Prostate gland (tissue), 2 donors: ENCODE results near the gene LRP2. TPM values are rescaled to one million over a fixed set of nuclear protein-coding genes. Genes with fewer than 3 reads are reported as not detected.

ENCODE experiments used
- DNase-seq: peaks from one replicate; pipeline ENCODE4 v3.0.0-alpha.2; 2019; ENCODE audit warnings: low spot score
- H3K27ac ChIP-seq, 2 donors: fragments of 200-600 bp; sonication (generic); 2 replicates each; pipeline ENCODE4 v1.5.1; 2017 to 2019
- H3K27me3 ChIP-seq: fragments of 200-600 bp; sonication (generic); replicated peaks from 2 replicates; pipeline ENCODE4 v1.5.1; 2019; ENCODE audit not compliant: insufficient read depth
- H3K36me3 ChIP-seq, 2 donors: fragments of 200-600 bp; sonication (generic); 1 replicate in 1 of 2; 2 replicates in 1 of 2; pipeline versions ENCODE4 v1.5.1 to v1.8.1; 2017 to 2019
- H3K4me1 ChIP-seq: fragments of 200-600 bp; sonication (generic); replicated peaks from 2 replicates; pipeline ENCODE4 v1.5.1; 2019
- H3K4me3 ChIP-seq, 2 donors: fragments of 200-600 bp; sonication (generic); 2 replicates each; pipeline ENCODE4 v1.5.1; 2017 to 2019
- H3K9me3 ChIP-seq: fragments of 200-600 bp; sonication (generic); 2 replicates; pipeline ENCODE4 v1.5.1; 2017
- CTCF ChIP-seq, 4 experiments: fragments of 200-600 bp in 2 of 4; fragments of 450-650 bp in 2 of 4; sonication (generic) in 2 of 4; IDR thresholded peaks; 1 replicate in 3 of 4; 2 replicates in 1 of 4; pipeline ENCODE4 v1.5.1; 2016 to 2019; ENCODE audit warnings: antibody characterized with exemption in 4 of 4, mild to moderate bottlenecking in 2 of 4, moderate library complexity in 2 of 4
- POLR2A ChIP-seq: fragments of 450-650 bp; IDR thresholded peaks from one replicate; pipeline ENCODE4 v1.6.1; 2016; ENCODE audit warnings: antibody characterized with exemption, mild to moderate bottlenecking
- POLR2AphosphoS5 ChIP-seq: sonication (generic); formaldehyde crosslinking; IDR thresholded peaks from one replicate; pipeline ENCODE4 v1.6.1; 2017; ENCODE audit warnings: antibody characterized with exemption
- WGBS: methylation state at CpG from one replicate; pipeline ENCODE4 v1.1.5; 2018; 5-methylcytosine and 5-hydroxymethylcytosine counted together
- intact Hi-C: fragments of 100-400 bp; cut with DNase I; formaldehyde crosslinking; loops from one replicate; pipeline ENCODE4 v1.14.2; 2022
- total RNA-seq, 2 donors: library from RNA; depleted of rRNA; stranded (reverse); fragments of >200 nt; gene quantifications; one replicate each; pipeline ENCODE4 v1.1.0, GENCODE V29; 2016

The LRP2 gene
- total RNA-seq, 2 donors from 2014 or later = 1.6 to 9.5 TPM

- Histone ChIP-seq H3K4me1 (no peaks in the 10 kb centered on the region), H3K36me3 (no peaks in the 10 kb centered on the region), H3K27me3 (no peaks in the 10 kb centered on the region), H3K4me3 (no peak overlapping the region), H3K9me3 (no peaks in the 10 kb centered on the region), H3K27ac (no peak overlapping the region)
- TF ChIP-seq CTCF (IDR thresholded peaks at IDR 0.05) (no peak), POLR2A (no peak), POLR2AphosphoS5 (no peak)
- intact Hi-C loops = no loop called here
- WGBS = 91% methylated on average over 2 of the region's 2 CpGs
- no peak for DNase-seq
Observed at GRCh38 chr2:169106134-169106533, 256.2 kb downstream of the LRP2 start.

GRCh38 chr2:169105476-169105875 lies 256.9 kb downstream of the LRP2 start:
- 82% methylated on average over 1 of the region's 1 CpG for WGBS
- no peak for DNase-seq
- intact Hi-C loops = no loop called here
- Histone ChIP-seq H3K27me3 (no peaks in the 10 kb centered on the region), H3K27ac (no peak overlapping the region), H3K4me3 (no peak overlapping the region), H3K36me3 (no peaks in the 10 kb centered on the region), H3K9me3 (no peaks in the 10 kb centered on the region), H3K4me1 (no peaks in the 10 kb centered on the region)
- TF ChIP-seq POLR2AphosphoS5 (no peak), POLR2A (no peak), CTCF (IDR thresholded peaks at IDR 0.05) (no peak)

DNA sequence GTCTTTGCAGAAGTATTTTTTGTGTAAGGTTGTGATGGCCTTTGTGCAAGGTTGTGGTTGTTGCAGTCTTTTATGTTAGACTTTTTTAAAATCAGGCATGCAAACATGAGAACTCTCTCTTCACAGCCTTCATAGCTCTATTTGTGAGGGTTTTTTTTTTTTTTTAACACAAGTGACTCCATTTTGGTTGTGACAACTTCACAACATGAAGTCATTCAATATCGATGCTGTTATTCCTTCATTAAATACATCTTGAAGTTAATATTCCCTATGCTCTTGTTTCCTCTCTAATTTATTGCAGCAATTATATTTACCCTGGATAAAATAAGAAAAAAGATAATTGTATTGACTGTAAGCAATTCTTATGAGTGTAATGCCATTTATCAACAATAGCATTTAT lies 257.5 kb downstream of the LRP2 start:
- no peak overlapping the region for H3K27ac ChIP-seq
- TF ChIP-seq POLR2AphosphoS5 = no peak
- no peak for TF ChIP-seq CTCF (IDR thresholded peaks at IDR 0.05)
- TF ChIP-seq POLR2A = no peak
- no peaks in the 10 kb centered on the region for H3K9me3 ChIP-seq
- WGBS = 89% methylated on average over 1 of the region's 1 CpG
- no peak for DNase-seq
- no peaks in the 10 kb centered on the region for H3K36me3 ChIP-seq
- no peaks in the 10 kb centered on the region for H3K27me3 ChIP-seq
- intact Hi-C loops = no loop called here
- H3K4me1 ChIP-seq = no peaks in the 10 kb centered on the region
- no peak overlapping the region for H3K4me3 ChIP-seq

DNA sequence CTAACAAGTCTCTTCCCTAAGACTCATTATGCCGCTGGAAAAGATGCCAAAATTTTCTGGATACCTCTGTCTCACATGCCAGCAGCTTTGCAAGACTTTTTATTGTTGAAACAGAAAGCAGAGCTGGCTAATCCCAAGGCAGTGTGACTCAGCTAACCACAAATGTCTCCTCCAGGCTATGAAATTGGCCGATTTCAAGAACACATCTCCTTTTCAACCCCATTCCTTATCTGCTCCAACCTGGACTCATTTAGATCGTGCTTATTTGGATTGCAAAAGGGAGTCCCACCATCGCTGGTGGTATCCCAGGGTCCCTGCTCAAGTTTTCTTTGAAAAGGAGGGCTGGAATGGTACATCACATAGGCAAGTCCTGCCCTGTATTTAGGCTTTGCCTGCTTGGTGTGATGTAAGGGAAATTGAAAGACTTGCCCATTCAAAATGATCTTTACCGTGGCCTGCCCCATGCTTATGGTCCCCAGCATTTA lies 266.7 kb downstream of the LRP2 start:
- H3K27me3 ChIP-seq = no peaks in the 10 kb centered on the region
- H3K36me3 ChIP-seq = no peaks in the 10 kb centered on the region
- intact Hi-C loops = no loop called here
- H3K4me1 ChIP-seq = no peaks in the 10 kb centered on the region
- H3K9me3 ChIP-seq = no peaks in the 10 kb centered on the region
- H3K27ac ChIP-seq = no peak overlapping the region
- DNase-seq = peak; percentile 72
- no peak overlapping the region for H3K4me3 ChIP-seq
- 38% methylated on average over 5 of the region's 5 CpGs for WGBS
- no peak for TF ChIP-seq CTCF (IDR thresholded peaks at IDR 0.05)
- no peak for TF ChIP-seq POLR2A
- TF ChIP-seq POLR2AphosphoS5 = peak; percentile 76

DNA sequence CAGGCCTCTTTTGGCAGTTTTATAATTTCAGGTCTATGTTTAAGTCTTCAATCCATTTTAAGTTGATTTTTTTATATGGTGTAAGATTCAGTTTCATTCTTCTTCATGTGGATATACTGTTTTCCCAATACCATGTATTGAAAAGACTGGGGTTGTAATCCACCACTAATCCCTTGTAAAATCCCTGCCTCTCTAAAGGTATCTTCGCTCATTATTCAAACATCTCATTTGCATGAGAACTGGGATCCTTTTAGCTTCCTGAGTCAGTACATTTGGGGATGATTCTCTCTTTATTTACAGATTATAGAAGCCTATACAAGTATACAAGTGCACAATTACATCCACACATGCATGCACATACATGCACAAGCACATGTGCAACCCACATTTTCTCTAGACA lies 267.7 kb downstream of the LRP2 start:
- intact Hi-C loops = no loop called here
- Histone ChIP-seq H3K9me3 (no peaks in the 10 kb centered on the region), H3K27ac (no peak overlapping the region), H3K4me1 (no peaks in the 10 kb centered on the region), H3K36me3 (no peaks in the 10 kb centered on the region), H3K4me3 (no peak overlapping the region), H3K27me3 (no peaks in the 10 kb centered on the region)
- 96% methylated on average over 1 of the region's 1 CpG for WGBS
- no peak for DNase-seq
- TF ChIP-seq CTCF (IDR thresholded peaks at IDR 0.05) (no peak), POLR2AphosphoS5 (no peak), POLR2A (no peak)
